ENCODE results near the gene PRAMEF8. TPM values are rescaled to one million over a fixed set of nuclear protein-coding genes. Genes with fewer than 3 reads are reported as not detected.
A peak's percentile ranks its signal among the peaks of the same experiment; 100 is the strongest.
"Not testable (repeated sequence)": the region's sequence is repeated elsewhere in the genome, so short reads cannot be mapped to it uniquely, and the experiment has no call there.

The PRAMEF8 gene
- not detected for total RNA-seq

DNA sequence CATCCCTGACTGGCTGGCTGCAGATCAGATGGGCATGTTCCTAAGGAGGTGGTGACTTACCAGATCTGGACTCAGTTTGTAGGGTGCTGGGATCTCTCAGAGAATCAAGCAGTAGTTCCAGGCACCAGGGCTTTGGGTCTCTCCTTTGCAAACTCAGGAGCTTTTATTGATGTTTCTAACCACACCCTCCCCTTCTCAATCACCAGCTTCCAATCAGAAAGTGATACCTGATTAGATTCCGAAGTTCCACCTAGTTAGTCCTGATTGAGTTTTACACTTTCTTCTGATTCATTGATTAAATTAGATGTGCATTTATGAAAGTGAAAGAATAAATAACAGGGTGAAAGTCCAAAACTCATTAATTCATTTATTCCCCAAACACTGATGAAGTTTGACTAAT is at the start of gene PRAMEF8:
Gene PRAMEF8 (minus strand): TSS at position 101 of the 400 bp plus-strand sequence. CDS start 1,046 bp downstream, outside the sequence.
- ATAC-seq: not testable (repeated sequence)

DNA sequence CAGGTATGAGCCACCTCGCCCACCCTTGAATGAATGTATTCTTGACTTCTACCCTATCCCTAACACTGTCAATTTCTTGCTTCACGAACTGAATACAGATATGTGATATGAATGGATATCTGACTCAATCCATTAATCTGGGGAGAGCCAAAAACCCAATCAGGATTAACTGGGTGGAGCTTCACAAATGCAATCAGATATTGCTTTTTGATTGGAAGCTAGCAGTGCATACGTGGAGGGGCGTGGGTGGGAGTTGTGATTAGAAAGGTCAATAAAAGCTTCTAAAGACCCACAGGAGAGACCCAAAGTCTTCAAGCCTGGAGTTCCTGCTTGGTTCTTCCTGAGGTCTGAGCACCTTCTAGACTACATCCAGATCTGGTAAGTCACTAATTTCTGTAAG is 30.3 kb upstream of the PRAMEF8 start, which contains the start of gene PRAMEF15:
Gene PRAMEF15 (plus strand): TSS at position 301 of the 400 bp plus-strand sequence. CDS start 2,827 bp downstream, outside the sequence.
- not testable (repeated sequence) for ATAC-seq

DNA sequence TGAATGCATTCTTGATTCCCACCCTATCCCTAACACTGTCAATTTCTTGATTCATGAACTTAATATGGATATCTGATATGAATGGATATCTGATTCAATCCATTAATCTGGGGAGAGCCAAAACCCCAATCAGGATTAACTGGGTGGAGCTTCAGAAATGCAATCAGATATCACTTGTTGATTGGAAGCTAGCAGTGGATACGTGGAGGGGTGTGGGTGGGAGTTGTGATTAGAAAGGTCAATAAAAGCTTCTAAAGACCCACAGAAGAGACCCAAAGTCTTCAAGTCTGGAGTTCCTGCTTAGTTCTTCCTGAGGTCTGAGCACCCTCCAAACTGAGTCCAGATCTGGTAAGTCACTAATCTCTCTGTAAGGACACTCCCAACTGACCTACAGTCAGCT is 18.3 kb upstream of the PRAMEF8 start, which contains the start of gene PRAMEF33:
Gene PRAMEF33 (plus strand): TSS at position 301 of the 400 bp plus-strand sequence. CDS start 2,416 bp downstream, outside the sequence.
- ATAC-seq: not testable (repeated sequence)

DNA sequence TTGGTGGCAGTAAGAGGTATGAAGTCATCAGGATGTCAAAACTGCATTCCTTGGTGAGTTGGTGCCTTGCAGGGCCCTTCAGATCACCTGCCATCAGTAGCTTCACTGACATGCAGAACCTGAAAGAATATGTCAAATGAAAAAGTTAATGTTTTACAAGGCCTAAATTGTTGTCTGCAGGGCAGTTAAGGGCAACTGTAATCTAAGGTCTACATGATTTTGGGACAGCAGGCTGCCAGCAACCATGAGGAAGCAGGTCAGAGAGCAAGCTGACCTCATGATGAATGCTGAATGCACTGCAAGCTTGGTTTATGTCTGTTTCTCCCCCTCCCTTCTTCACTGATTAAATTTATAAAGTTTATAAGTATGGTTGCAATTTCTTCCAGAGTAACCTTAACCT is 17.3 kb upstream of the PRAMEF8 start:
- ATAC-seq: not testable (repeated sequence)

DNA sequence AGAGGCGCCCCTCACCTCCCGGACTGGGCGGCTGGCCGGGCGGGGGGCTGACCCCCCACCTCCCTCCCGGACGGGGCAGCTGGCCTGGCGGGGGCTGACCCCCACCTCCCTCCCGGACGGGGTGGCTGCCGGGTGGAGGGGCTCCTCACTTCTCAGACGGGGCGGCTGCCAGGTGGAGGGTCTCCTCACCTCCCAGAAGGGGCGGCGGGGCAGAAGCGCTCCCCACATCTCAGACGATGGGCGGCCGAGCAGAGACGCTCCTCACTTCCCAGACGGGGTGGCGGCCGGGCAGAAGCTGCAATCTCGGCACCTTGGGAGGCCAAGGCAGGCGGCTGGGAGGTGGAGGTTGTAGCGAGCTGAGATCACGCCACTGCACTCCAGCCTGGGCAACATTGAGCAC is 13.8 kb upstream of the PRAMEF8 start:
- not testable (repeated sequence) for ATAC-seq

DNA sequence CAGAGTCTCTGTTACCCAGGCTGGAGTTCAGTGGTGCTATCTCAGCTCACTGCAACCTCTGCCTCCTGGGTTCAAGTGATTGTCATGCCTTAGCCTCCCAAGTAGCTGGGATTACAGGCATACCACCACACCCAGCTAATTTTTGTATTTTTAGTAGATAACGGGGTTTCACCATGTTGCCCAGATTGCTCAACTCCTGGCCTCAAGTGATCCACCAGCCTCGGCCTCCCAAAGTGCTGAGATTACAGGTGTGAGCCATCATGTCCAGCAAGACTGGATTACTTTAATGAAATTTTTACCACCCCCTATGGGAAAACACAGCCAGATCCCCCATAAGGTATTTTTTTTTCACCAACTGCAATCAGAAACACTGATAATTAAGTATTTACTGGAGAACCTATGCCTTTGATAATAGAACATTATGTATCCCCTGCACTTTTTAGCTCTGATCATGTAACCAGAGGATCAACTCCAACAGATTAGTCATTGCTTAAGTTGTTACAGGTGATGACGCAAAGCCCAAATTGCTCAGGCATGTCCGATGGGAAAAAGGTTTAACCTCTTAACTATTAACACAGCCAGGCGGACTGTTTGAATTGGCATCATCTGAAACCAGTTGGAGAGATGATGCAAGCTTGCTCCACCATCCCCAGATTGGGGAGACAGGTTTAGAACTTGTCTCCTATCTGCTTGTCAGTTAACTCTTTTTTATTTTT is 12.4 kb upstream of the PRAMEF8 start:
- ATAC-seq: peak; percentile 93

DNA sequence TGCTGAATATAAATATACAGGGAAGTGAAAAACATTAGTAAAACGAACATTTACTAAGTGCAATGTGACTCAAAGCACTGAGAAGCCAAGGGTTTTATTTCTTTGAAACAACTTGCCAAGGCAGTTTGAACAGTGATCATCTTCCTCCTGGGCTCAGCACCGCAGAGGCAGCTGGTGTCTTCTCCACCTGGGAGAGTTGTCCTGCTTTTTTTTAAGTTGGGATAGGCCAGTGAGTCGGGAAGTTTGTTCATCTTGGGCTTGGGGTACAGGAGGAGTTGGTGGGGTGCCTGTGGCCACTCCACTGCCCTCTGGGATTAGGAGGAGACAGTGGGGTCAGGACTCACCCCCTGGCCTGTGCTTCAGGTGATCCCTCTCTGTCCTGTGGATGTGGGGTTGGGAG is 4.1 kb upstream of the PRAMEF8 start:
- not testable (repeated sequence) for ATAC-seq

DNA sequence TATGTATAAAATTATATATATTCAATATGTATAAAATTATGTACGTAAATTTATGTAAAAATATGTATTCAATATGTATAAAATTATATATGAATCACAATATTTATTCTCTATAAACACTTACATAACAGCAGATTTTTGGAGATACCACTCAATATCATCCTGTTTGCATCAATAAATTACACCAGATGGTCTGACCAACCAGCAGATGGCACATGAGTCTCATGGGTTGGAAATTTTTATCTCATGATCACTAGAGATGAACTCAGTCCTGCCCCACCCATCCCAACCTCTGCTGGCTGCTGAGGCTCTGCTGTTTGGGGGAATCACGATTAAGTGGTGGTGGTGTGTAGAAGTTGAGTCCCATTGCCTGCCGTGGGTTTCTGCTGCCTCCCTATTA is 5.3 kb downstream of the PRAMEF8 start:
- ATAC-seq: peak; percentile 42

DNA sequence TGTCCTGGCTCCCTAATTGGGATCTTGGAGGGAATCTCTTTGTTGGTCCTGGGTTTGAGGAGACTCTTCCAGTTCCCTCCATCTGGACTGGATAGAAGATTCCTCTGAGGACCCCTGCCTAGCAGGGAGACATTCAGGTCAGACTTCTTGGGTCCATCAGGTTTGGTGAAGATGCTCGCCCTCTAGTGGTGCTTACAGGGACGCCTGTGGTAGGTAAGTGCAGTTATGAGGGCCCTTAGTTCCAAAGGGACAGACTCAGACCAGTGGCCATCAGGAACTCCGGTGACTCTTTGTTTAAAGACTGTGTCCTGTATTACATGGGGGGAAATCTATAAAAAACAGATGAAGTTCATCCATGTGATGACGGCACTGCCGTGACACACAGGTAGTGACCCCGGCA is 7.9 kb downstream of the PRAMEF8 start:
- ATAC-seq: not testable (repeated sequence)

DNA sequence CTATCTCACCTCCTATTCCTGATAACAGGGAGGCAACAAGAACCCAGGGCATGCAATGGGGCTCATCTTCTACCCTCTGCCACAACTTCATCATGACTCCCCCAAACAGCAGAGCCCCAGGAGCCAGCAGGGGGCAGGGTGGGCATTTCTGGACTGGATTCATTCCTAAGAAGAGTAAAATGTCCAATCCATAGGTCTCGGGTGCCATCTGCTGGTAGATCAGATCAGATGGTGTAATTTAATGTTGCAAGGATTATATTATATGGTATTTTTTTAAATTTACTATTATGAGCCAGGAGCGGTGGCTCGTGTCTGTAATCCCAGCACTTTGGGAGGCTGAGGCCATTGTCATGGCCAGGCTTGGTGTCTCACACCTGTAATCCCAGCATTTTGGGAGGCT is 19.8 kb downstream of the PRAMEF8 start:
- ATAC-seq: not testable (repeated sequence)

DNA sequence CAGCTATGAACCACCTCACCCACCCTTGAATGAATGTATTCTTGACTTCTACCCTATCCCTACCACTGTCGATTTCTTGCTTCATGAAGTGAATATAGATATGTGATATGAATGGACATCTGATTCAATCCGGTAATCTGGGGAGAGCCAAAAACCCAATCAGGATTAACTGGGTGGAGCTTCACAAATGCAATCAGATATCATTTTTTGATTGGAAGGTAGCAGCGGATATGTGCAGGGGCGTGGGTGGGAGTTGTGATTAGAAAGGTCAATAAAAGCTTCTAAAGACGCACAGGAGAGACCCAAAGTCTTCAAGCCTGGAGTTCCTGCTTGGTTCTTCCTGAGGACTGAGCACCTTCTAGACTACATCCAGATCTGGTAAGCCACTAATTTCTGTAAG is 31.0 kb downstream of the PRAMEF8 start, which contains the start of gene PRAMEF5:
Gene PRAMEF5 (plus strand): TSS at position 301 of the 400 bp plus-strand sequence. CDS start 5,071 bp downstream, outside the sequence.
- ATAC-seq: not testable (repeated sequence)

DNA sequence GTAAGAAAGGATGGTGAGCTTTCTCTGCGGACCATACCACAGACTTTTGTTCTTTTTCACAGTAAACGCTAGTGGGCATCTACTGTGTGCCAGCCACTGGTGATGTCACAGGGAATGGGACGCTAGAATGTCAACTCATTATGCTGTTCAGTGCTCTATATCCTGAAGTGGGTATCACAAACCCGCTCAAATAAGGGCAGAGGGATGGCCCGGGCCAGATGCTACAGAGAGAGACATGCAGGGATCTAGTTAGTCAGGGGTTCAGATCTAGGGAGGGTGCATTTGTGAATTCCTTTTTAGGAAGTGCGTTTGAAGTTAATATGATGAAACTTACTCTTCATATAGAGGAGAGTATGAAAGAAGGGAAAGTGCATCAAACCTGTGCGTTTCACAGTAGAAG is 37.8 kb downstream of the PRAMEF8 start:
- not testable (repeated sequence) for ATAC-seq

DNA sequence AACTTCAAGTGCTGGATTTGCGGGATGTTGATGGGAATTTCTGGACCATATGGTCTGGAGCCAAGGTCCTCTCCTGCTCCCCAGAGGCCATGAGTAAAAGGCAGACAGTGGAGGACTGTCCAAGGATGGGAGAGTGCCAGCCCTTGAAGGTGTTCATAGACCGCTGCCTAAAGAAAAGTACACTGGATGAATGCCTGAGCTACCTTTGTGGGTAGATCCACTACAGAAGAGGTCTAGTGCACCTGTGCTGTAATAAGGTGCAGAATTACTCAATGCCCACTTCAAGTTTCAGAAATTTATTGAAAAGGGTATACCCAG is 38.4 kb downstream of the PRAMEF8 start:
- not testable (repeated sequence) for ATAC-seq

DNA sequence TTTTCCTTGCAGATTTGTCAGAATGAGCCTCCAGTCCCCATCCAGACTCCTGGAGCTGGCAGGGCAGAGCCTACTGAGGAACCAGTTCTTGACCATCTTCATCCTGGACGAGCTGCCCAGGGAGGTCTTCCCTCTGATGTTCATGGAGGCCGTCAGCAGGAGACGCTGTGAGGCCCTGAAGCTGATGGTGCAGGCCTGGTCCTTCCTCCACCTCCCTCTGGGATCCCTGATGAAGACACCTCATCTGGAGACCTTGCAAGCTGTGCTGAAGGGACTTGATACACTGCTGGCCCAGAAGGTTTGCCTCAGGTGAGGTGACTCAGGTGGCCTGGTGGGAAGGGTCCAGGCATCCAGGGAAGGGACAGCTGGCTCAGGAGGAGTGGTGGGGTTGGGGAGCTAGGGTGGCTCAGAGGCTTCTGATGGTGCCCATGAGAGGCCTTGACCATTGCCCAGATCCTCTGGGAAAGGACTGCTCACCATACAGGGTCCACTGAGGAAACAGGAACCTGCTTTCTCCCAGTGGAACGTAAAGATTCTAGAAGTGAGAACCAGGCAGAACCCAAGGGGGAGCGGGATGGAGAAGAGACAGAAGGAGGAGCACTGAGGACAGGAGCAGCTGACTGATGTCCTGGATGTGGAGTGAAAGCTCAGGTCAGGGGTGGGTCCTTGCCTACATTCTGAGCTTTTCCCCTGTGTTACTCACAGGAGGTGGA is 38.9 kb downstream of the PRAMEF8 start:
- not testable (repeated sequence) for ATAC-seq

DNA sequence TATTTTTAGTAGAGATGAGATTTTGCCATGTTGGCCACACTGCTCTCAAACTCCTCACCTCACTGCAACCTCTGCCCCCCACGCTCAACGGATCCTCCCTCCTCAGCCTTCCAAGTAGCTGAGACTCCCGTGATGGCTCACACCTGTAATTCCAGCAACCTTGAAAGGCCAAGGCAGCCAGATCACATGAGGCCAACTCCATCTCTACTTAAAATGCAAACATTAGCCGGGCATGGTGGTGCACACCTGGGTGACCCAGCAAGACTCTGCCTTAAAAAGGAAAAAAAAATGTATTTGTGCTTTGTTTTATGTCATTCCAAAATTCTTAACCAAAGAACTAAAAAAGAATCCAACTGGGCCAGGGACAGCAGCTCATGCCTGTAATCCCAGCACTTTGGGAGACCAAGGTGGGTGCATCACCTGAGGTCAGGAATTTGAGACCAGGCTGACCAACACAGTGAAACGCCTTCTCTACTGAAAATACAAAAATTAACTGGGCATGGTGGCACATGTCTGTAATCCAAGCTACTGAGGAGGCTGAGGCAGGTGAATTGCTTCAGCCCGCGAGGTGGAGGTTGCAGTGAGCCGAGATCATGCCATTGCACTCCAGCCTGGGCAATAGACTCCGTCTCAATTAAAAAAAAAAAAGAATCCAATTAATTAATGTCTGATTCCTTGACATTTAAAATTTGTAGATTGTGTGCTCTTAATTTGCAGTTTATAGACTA is 41.2 kb downstream of the PRAMEF8 start:
- ATAC-seq: not testable (repeated sequence)

DNA sequence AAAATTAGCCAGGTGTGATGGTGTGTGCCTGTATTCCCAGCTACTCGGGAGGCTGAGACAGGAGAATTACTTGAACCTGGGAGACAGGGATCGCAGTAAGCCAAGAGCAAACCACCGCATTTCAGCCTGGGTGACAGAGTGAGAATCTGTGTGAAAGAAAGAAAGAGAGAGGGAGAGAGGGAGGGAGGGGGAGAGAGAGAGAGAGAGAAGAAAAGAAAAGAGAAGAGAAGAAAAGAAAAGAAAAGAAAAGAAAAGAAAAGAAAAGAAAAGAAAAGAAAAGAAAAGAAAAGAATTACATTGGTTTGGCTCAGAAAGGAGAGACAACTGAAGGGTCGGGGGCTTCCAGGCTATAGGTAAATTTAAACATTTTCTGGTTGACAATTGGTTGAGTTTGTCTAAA is 45.3 kb downstream of the PRAMEF8 start:
- ATAC-seq: not testable (repeated sequence)

DNA sequence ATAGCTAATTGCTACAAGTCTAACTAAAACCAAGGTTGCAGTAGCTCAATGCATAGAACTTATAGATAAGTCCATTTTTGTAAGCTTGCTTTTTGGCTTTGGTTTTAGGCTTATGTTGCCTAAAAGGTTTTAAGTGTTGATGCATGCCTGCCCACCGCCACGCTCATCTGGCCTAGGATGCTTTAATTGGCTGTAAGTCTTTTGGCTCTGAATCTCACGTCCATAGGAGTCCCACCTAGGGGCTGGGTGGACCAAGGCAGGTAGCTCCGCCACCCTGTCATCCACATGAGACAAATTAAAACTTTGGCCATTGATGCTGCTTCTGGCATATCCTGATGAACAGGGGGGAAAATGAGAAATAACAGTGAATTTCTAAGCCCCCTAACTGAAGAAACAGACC is 47.4 kb downstream of the PRAMEF8 start:
- ATAC-seq: not testable (repeated sequence)

DNA sequence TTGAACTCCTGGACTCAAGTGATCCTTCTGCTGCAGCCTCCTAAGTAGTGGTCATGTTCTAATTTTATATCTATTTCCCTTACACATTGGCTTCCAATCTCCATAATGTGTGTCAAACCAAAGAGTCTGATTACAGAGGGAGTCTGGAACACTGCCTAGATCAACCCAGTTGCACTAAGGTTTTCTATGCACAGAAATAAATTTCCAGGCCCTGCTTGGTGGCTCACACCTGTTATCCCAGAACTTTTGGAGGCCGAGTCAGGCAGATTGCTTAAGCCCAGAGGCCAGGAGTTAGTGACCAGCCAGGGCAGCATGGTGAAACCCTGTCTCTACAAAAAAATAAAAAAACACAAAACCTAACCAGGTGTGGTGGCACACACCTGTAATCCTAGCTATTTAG is 50.9 kb downstream of the PRAMEF8 start:
- ATAC-seq: not testable (repeated sequence)

DNA sequence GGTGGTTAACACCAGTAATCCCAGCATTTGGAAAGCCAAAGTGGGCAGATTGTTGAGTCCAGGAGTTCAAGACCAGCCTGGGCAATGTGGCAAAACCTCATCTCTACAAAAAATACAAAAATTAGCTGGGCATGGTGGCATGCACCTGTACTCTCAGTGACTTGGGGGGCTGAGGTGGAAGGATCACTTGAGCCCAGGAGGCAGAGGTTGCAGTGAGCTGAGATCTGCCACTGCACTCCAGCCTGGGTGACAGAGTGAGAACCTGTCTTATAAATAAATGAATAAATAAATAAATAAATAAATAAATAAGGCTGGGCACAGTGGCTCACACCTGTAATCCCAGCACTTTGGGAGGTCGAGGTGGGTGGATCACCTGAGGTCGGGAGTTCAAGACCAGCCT is 52.9 kb downstream of the PRAMEF8 start:
- ATAC-seq: not testable (repeated sequence)
